HG02840 (cell line): ENCODE data around the gene IL17RB.

Source experiments
- ATAC-seq: cut with Tn5 transposase; IDR thresholded peaks from one replicate; pipeline ENCODE4 v1.9.1; 2021; ENCODE audit warnings: mild to moderate bottlenecking, moderate library complexity, moderate number of reproducible peaks; ENCODE audit not compliant: unreplicated experiment, low FRiP score

Gene IL17RB

GRCh38 chr3:53811143-53811927, 35.0 kb upstream of the IL17RB start:
- no peak for ATAC-seq

GRCh38 chr3:53812434-53812833, 33.9 kb upstream of the IL17RB start:
- ATAC-seq = no peak

- no peak for ATAC-seq
These were observed 33.1 kb upstream of the IL17RB start for GRCh38 chr3:53813229-53813628.

- no peak for ATAC-seq
These were observed 32.5 kb upstream of the IL17RB start for GRCh38 chr3:53813876-53814275.

GRCh38 chr3:53815067-53815466, 31.3 kb upstream of the IL17RB start:
- ATAC-seq = no peak

GRCh38 chr3:53815651-53816050, 30.7 kb upstream of the IL17RB start:
- ATAC-seq = no peak

- ATAC-seq = no peak
These were observed 29.9 kb upstream of the IL17RB start for GRCh38 chr3:53816425-53816824.

- no peak for ATAC-seq
These were observed 29.2 kb upstream of the IL17RB start for GRCh38 chr3:53817211-53817610.

GRCh38 chr3:53817809-53818208, 28.6 kb upstream of the IL17RB start:
- no peak for ATAC-seq

- no peak for ATAC-seq
These were observed 27.9 kb upstream of the IL17RB start for GRCh38 chr3:53818221-53819162.

- ATAC-seq = no peak
These were observed 27.1 kb upstream of the IL17RB start for GRCh38 chr3:53819163-53819868.

- ATAC-seq = no peak
These were observed 26.3 kb upstream of the IL17RB start for GRCh38 chr3:53820084-53820483.

- ATAC-seq = no peak
These were observed 25.4 kb upstream of the IL17RB start for GRCh38 chr3:53820756-53821580.

- ATAC-seq = no peak
These were observed 24.7 kb upstream of the IL17RB start for GRCh38 chr3:53821631-53822121.

- no peak for ATAC-seq
These were observed 24.0 kb upstream of the IL17RB start for GRCh38 chr3:53822331-53822741.

GRCh38 chr3:53823026-53823955, 23.1 kb upstream of the IL17RB start:
- no peak for ATAC-seq

GRCh38 chr3:53823956-53824657, 22.3 kb upstream of the IL17RB start:
- no peak for ATAC-seq

GRCh38 chr3:53824795-53825194, 21.6 kb upstream of the IL17RB start:
- no peak for ATAC-seq
